ENCODE measurements around the gene CDH11.

The CDH11 gene

GRCh38 chr16:65021852-65022595 is 99.8 kb downstream of the CDH11 start:
- DNase-seq, result no peak

- DNase-seq, result no peak
Observed at GRCh38 chr16:65016754-65017153, 105.1 kb downstream of the CDH11 start.

- DNase-seq, result no peak
Observed at GRCh38 chr16:65015599-65015998, 106.3 kb downstream of the CDH11 start.

- no peak for DNase-seq
Observed at GRCh38 chr16:65012357-65012756, 109.5 kb downstream of the CDH11 start.

- no peak for DNase-seq
Observed at GRCh38 chr16:65010125-65010524, 111.7 kb downstream of the CDH11 start.

- no peak for DNase-seq
Observed at GRCh38 chr16:65005696-65006095, 116.2 kb downstream of the CDH11 start.

GRCh38 chr16:65004570-65004969 is 117.3 kb downstream of the CDH11 start:
- DNase-seq, result no peak

- no peak for DNase-seq
Observed at GRCh38 chr16:65003621-65004020, 118.2 kb downstream of the CDH11 start.

GRCh38 chr16:65002265-65002664 is 119.6 kb downstream of the CDH11 start:
- DNase-seq, result no peak

GRCh38 chr16:65000654-65001053 is 121.2 kb downstream of the CDH11 start:
- DNase-seq, result no peak

GRCh38 chr16:64997751-64998150 is 124.1 kb downstream of the CDH11 start:
- DNase-seq, result no peak

GRCh38 chr16:64997121-64997520 is 124.7 kb downstream of the CDH11 start:
- DNase-seq, result no peak

GRCh38 chr16:64996641-64997040 is 125.2 kb downstream of the CDH11 start:
- peak in 1 of 2 experiments; percentile 8 for DNase-seq

GRCh38 chr16:64993464-64993863 is 128.4 kb downstream of the CDH11 start:
- DNase-seq, result no peak

- no peak for DNase-seq
Observed at GRCh38 chr16:64991001-64991400, 130.9 kb downstream of the CDH11 start.

GRCh38 chr16:64990101-64990500 is 131.8 kb downstream of the CDH11 start:
- DNase-seq, result no peak

GRCh38 chr16:64989050-64989449 is 132.8 kb downstream of the CDH11 start:
- no peak for DNase-seq

- DNase-seq, result no peak
Observed at GRCh38 chr16:64983963-64984362, 137.9 kb downstream of the CDH11 start.

GRCh38 chr16:64983231-64983630 is 138.6 kb downstream of the CDH11 start:
- no peak for DNase-seq

- DNase-seq, result no peak
Observed at GRCh38 chr16:64982581-64982980, 139.3 kb downstream of the CDH11 start.

- no peak for DNase-seq
Observed at GRCh38 chr16:64981568-64982281, 140.1 kb downstream of the CDH11 start.

- no peak for DNase-seq
Observed at GRCh38 chr16:64977206-64977920, 144.5 kb downstream of the CDH11 start.

GRCh38 chr16:64975821-64976220 is 146.0 kb downstream of the CDH11 start:
- no peak for DNase-seq

- no peak for DNase-seq
Observed at GRCh38 chr16:64974381-64974780, 147.5 kb downstream of the CDH11 start.
